Activated CD8-positive, alpha-beta T cell treated with anti-CD3 and anti-CD28 coated beads for 36 hours (primary cell): ENCODE results near the gene ZNF48. TPM values are rescaled to one million over a fixed set of nuclear protein-coding genes. Genes with fewer than 3 reads are reported as not detected.
A peak's percentile ranks its signal among the peaks of the same experiment; 100 is the strongest.

Experiments used
- ATAC-seq: fragments of 200-7000 bp; cut with Tn5 transposase; one replicate; pipeline ENCODE4 v1.10.0; 2021; ENCODE audit warnings: mild to moderate bottlenecking, moderate library complexity
- CTCF ChIA-PET: fragments of 350-600 bp; sonication (Branson Sonifier 250); formaldehyde crosslinking; loops from one replicate; lab custom pipeline; 2021; ENCODE audit warnings: antibody characterized with exemption; lab: Charles Lee
- POLR2A ChIA-PET: fragments of 350-600 bp; sonication (Branson Sonifier 250); formaldehyde crosslinking; loops from one replicate; lab custom pipeline; 2021; ENCODE audit warnings: antibody characterized with exemption; lab: Charles Lee
- DNase-seq: peaks from one replicate; pipeline ENCODE4 v3.0.0-alpha.2; 2020
- H3K27ac Mint-ChIP-seq: one replicate; pipeline ENCODE4 v1.8.0; 2021; ENCODE audit warnings: mild to moderate bottlenecking, mixed read lengths
- H3K27me3 Mint-ChIP-seq: one replicate; pipeline ENCODE4 v1.8.0; 2021; ENCODE audit warnings: mixed read lengths
- H3K36me3 Mint-ChIP-seq: one replicate; pipeline ENCODE4 v1.8.0; 2021; ENCODE audit warnings: low read depth, mixed read lengths
- H3K4me1 Mint-ChIP-seq: one replicate; pipeline ENCODE4 v1.8.0; 2021; ENCODE audit warnings: low read depth, mixed read lengths
- H3K4me3 Mint-ChIP-seq: one replicate; pipeline ENCODE4 v1.8.0; 2021; ENCODE audit warnings: mild to moderate bottlenecking, moderate library complexity, mixed read lengths
- H3K9me3 Mint-ChIP-seq: one replicate; pipeline ENCODE4 v1.8.0; 2021; ENCODE audit warnings: mixed read lengths
- intact Hi-C: fragments of 100-400 bp; cut with micrococcal nuclease; formaldehyde crosslinking; loops from one replicate; pipeline ENCODE4 v1.10.0; 2022
- total RNA-seq, 2 experiments: library from RNA; stranded (reverse); gene quantifications; one replicate each; pipeline ENCODE4 v1.2.3, GENCODE V29; 2021
- TF ChIP-seq, protein P1 (sequence below): fragments of 200-600 bp; IDR thresholded peaks from one replicate; pipeline ENCODE4 v1.8.0; 2022; ENCODE audit warnings: antibody characterized with exemption, mild to moderate bottlenecking

The ZNF48 gene
- total RNA-seq, 2 experiments from 2014 or later: 10.4 to 10.9 TPM

- Mint-ChIP-seq H3K36me3 (peaks cover 28% of the 10 kb centered on the region), H3K27me3 (no peaks in the 10 kb centered on the region), H3K4me3 (no peak overlapping the region), H3K9me3 (no peaks in the 10 kb centered on the region), H3K4me1 (peaks cover 46% of the 10 kb centered on the region), H3K27ac (peak overlapping the region; percentile 61)
- POLR2A ChIA-PET: interaction anchor here (0.7 to 2.4 kb wide), 9 partner anchors 9 to 187 kb away, joined by 3 to 16 read pairs (median 3); partner anchors contain the start of genes SEPTIN1, ZNF771 and ZNF785
- ATAC-seq: no peak
- no peak for DNase-seq
- intact Hi-C loops: no loop called here
- CTCF ChIA-PET: interaction anchor here (1.6 to 4.3 kb wide), 2 partner anchors 10 to 28 kb away, joined by 4 to 29 read pairs; partner anchors contain the start of gene ZNF771
- TF ChIP-seq, protein P1, sequence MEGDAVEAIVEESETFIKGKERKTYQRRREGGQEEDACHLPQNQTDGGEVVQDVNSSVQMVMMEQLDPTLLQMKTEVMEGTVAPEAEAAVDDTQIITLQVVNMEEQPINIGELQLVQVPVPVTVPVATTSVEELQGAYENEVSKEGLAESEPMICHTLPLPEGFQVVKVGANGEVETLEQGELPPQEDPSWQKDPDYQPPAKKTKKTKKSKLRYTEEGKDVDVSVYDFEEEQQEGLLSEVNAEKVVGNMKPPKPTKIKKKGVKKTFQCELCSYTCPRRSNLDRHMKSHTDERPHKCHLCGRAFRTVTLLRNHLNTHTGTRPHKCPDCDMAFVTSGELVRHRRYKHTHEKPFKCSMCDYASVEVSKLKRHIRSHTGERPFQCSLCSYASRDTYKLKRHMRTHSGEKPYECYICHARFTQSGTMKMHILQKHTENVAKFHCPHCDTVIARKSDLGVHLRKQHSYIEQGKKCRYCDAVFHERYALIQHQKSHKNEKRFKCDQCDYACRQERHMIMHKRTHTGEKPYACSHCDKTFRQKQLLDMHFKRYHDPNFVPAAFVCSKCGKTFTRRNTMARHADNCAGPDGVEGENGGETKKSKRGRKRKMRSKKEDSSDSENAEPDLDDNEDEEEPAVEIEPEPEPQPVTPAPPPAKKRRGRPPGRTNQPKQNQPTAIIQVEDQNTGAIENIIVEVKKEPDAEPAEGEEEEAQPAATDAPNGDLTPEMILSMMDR: no peak
Measured at GRCh38 chr16:30398661-30399434, 3.6 kb downstream of the ZNF48 start.

GRCh38 chr16:30399435-30400186 is 4.4 kb downstream of the ZNF48 start:
- Mint-ChIP-seq H3K4me3 (peak overlapping the region; percentile 84), H3K27me3 (no peaks in the 10 kb centered on the region), H3K36me3 (peaks cover 28% of the 10 kb centered on the region), H3K27ac (peak overlapping the region; percentile 87), H3K4me1 (peaks cover 43% of the 10 kb centered on the region), H3K9me3 (no peaks in the 10 kb centered on the region)
- ChIA-PET POLR2A (interaction anchor here (1.1 to 2.4 kb wide), 6 partner anchors 8 to 186 kb away, joined by 3 to 16 read pairs (median 3); partner anchors contain the start of genes ZNF771 and ZNF785), CTCF (interaction anchor here (1.6 to 4.3 kb wide), 2 partner anchors 9 to 29 kb away, joined by 4 to 29 read pairs; partner anchors contain the start of gene ZNF771)
- intact Hi-C loops: no loop called here
- TF ChIP-seq, protein P1: no peak
- no peak for DNase-seq
- no peak for ATAC-seq

- POLR2A ChIA-PET: interaction anchor here (1.0 to 1.3 kb wide), 2 partner anchors 31 to 338 kb away, joined by 3 to 4 read pairs; no protein-coding TSS in a partner anchor
- intact Hi-C loops: no loop called here
- peak overlapping the region; percentile 3 for H3K27ac Mint-ChIP-seq
- no peaks in the 10 kb centered on the region for H3K9me3 Mint-ChIP-seq
- peaks cover 42% of the 10 kb centered on the region for H3K4me1 Mint-ChIP-seq
- TF ChIP-seq, protein P1: no peak
- H3K27me3 Mint-ChIP-seq: no peaks in the 10 kb centered on the region
- CTCF ChIA-PET: interaction anchor here (1.1 to 1.6 kb wide), 3 partner anchors 16 to 214 kb away, joined by 3 to 6 read pairs (median 3); no protein-coding TSS in a partner anchor
- H3K36me3 Mint-ChIP-seq: peaks cover 23% of the 10 kb centered on the region
- H3K4me3 Mint-ChIP-seq: peak overlapping the region; percentile 4
- ATAC-seq (no peak), DNase-seq (no peak)
Measured at GRCh38 chr16:30401768-30402425, 6.7 kb downstream of the ZNF48 start.

GRCh38 chr16:30406795-30407101 is 11.5 kb downstream of the ZNF48 start:
- POLR2A ChIA-PET: interaction anchor here (0.7 to 4.2 kb wide), 12 partner anchors 8 to 283 kb away, joined by 3 to 38 read pairs (median 5); partner anchors contain the start of genes CD2BP2, MAPK3, SEPTIN1 and ZNF48
- no peaks in the 10 kb centered on the region for H3K27me3 Mint-ChIP-seq
- CTCF ChIA-PET: interaction anchor here (0.6 to 5.0 kb wide), 11 partner anchors 8 to 315 kb away, joined by 3 to 51 read pairs (median 5); partner anchors contain the start of genes CD2BP2, DCTPP1, SEPTIN1 and TBX6

More at GRCh38 chr16:30406795-30407101, 11.5 kb downstream of the ZNF48 start:
- intact Hi-C loops: loop anchor here (5.0 kb wide), 1 partner anchor 34 kb away; the partner anchor contains the start of genes MYL11 and TBC1D10B
- Mint-ChIP-seq H3K36me3 (peaks cover 9% of the 10 kb centered on the region), H3K4me3 (peak overlapping the region; percentile 93), H3K9me3 (no peaks in the 10 kb centered on the region), H3K27ac (peak overlapping the region; percentile 98), H3K4me1 (peaks cover 25% of the 10 kb centered on the region)
- TF ChIP-seq, protein P1: no peak
- ATAC-seq (peak; percentile 17), DNase-seq (no peak)
